Neural crest cell (in vitro differentiated cells): ENCODE data around the gene MCC. TPM values are rescaled to one million over a fixed set of nuclear protein-coding genes. Genes with fewer than 3 reads are reported as not detected.

Experiments used
- DNase-seq: peaks from one replicate; pipeline ENCODE4 v3.0.0; 2021; ENCODE audit warnings: low read depth, mixed read lengths, low spot score
- H3K27ac Mint-ChIP-seq: one replicate; pipeline ENCODE4 v1.8.0; 2021; ENCODE audit warnings: mild to moderate bottlenecking, mixed read lengths; ENCODE audit not compliant: unreplicated experiment
- H3K27me3 Mint-ChIP-seq: 2 replicates; pipeline ENCODE4 v1.8.0; 2021; ENCODE audit warnings: low read depth, mild to moderate bottlenecking, mixed read lengths
- H3K36me3 Mint-ChIP-seq: 2 replicates; pipeline ENCODE4 v1.8.0; 2021; ENCODE audit warnings: low read depth, mild to moderate bottlenecking, mixed read lengths
- H3K4me1 Mint-ChIP-seq: 2 replicates; pipeline ENCODE4 v1.8.0; 2021; ENCODE audit warnings: mixed read lengths
- H3K4me3 Mint-ChIP-seq: one replicate; pipeline ENCODE4 v1.8.0; 2021; ENCODE audit warnings: mild to moderate bottlenecking, mixed read lengths
- H3K9me3 Mint-ChIP-seq: 2 replicates; pipeline ENCODE4 v1.8.0; 2021; ENCODE audit warnings: mixed read lengths
- total RNA-seq: library from RNA; stranded (reverse); gene quantifications from 2 replicates; pipeline ENCODE4 v1.2.1, GENCODE V29; 2021
- TF ChIP-seq, protein P1 (sequence below): fragments of 200-600 bp; sonication (generic); conservative IDR thresholded peaks from 2 replicates; pipeline ENCODE4 v1.5.0; 2021; ENCODE audit warnings: antibody characterized with exemption, mild to moderate bottlenecking

MCC gene
- total RNA-seq, 1 donor from 2014 or later, result 10.8 TPM

DNA sequence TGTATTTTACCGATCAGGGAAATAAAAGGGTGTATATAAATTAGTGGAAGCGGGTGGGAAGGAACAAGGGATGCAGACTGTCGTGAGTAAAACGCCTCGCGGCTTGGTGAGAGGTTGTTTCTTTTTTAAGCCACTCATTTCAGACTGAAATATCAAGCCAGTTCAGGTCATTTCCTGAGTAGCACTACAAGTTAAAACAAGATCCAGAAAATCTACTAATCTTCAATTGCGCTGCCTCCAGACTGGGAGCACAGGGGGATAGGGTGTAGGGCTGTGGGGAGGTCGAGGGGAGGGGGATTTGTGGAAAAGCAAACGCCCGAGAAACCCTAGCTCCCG lies 194.3 kb downstream of the MCC start:
- no peak overlapping the region for H3K27ac Mint-ChIP-seq
- H3K4me3 Mint-ChIP-seq, result peak overlapping the region; percentile 94
- H3K4me1 Mint-ChIP-seq, result peaks cover 27% of the 10 kb centered on the region
- H3K9me3 Mint-ChIP-seq, result no peaks in the 10 kb centered on the region
- TF ChIP-seq, protein P1, sequence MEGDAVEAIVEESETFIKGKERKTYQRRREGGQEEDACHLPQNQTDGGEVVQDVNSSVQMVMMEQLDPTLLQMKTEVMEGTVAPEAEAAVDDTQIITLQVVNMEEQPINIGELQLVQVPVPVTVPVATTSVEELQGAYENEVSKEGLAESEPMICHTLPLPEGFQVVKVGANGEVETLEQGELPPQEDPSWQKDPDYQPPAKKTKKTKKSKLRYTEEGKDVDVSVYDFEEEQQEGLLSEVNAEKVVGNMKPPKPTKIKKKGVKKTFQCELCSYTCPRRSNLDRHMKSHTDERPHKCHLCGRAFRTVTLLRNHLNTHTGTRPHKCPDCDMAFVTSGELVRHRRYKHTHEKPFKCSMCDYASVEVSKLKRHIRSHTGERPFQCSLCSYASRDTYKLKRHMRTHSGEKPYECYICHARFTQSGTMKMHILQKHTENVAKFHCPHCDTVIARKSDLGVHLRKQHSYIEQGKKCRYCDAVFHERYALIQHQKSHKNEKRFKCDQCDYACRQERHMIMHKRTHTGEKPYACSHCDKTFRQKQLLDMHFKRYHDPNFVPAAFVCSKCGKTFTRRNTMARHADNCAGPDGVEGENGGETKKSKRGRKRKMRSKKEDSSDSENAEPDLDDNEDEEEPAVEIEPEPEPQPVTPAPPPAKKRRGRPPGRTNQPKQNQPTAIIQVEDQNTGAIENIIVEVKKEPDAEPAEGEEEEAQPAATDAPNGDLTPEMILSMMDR, result no peak
- H3K27me3 Mint-ChIP-seq, result peaks cover 41% of the 10 kb centered on the region
- H3K36me3 Mint-ChIP-seq, result peaks cover 3% of the 10 kb centered on the region
- peak; percentile 6 for DNase-seq

DNA sequence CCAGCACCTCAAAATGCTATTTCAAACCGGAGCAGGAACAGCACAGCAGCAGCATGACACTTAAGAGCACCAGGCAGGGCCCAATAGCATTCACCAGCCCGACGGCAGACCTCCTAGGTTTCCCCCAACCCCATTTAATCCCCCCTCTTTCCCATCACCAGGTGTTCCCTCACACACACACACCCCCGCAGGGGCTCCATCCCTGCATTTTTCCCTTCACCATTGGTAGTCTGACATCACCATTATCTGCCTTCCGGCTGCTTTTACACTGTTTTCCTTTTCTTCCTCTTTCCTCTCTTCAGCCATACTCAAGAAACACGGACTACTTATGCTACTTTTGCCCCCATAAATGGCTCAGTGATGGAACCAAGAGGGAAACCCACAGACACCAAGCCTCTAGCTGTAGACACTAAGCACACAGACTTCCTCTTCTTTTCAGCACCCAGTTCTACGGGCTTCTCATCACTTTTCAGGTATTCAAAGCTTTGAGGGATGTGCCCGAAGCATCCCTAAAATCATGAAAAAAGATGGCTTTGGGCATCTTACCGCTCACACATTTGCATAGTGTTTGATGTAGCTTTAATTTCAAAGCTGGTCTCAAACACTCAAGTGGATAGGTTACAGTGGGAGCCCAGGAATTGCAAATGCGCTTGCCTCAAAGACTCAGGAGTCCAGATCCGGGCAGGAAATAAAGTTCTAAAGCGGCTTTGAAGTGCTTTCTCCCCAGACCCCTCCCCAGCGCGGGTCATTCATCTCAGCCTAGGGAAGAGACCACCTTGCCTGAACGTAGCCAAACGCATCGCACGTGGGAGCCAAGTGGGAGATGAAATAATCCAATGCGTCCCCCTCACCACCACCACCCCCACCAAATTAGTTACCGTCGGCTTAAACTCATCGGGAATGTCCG lies 194.9 kb downstream of the MCC start:
- H3K27ac Mint-ChIP-seq, result no peak overlapping the region

DNA sequence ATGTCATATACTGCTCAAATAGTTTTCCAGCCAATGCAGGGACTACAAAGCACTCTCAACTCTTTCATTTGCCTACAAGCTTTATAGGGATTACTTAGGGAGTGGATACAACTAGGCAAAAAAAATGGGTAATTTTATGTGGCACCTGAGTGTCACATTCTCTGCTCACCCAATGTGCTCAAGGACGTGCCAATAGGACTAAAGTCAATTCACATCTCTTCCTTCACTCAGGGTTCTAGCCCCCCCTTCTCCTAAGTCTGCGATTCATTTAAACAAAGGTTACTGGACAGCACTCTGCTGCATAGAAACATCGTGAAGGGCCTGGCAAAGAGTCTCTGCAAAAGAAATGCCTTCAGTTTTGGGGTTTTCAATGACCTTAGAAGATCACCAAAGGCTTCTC lies 195.8 kb downstream of the MCC start:
- H3K36me3 Mint-ChIP-seq, result no peaks in the 10 kb centered on the region
- H3K9me3 Mint-ChIP-seq, result no peaks in the 10 kb centered on the region
- peaks cover 27% of the 10 kb centered on the region for H3K4me1 Mint-ChIP-seq
- peak overlapping the region; percentile 94 for H3K4me3 Mint-ChIP-seq
- peaks cover 39% of the 10 kb centered on the region for H3K27me3 Mint-ChIP-seq
- no peak for DNase-seq
- H3K27ac Mint-ChIP-seq, result no peak overlapping the region
- TF ChIP-seq, protein P1, result no peak

More for the DNA sequence above, 194.9 kb downstream of the MCC start:
- H3K36me3 Mint-ChIP-seq, result peaks cover 3% of the 10 kb centered on the region
- TF ChIP-seq, protein P1, result no peak
- peaks cover 27% of the 10 kb centered on the region for H3K4me1 Mint-ChIP-seq
- H3K27me3 Mint-ChIP-seq, result peaks cover 41% of the 10 kb centered on the region
- peak overlapping the region; percentile 94 for H3K4me3 Mint-ChIP-seq
- no peak for DNase-seq
- no peaks in the 10 kb centered on the region for H3K9me3 Mint-ChIP-seq

DNA sequence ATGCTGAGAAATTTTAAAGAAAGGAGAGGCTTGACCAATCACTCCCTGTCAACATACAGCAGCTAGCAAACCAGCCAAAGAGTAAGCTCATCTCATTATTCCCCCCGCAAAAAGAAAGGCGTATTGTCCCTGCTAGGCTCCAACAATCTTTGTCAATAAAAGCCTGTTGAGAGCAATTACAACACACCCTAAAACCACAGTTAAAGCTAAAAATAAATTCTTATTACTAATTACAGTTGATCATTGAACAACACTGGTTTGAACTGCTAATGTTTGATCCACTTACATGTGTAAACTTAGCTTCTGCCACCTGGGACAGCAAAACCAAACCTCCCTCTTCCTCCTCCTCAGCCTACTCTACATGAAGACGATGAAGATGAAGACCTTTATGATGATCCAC lies 204.7 kb downstream of the MCC start:
- H3K36me3 Mint-ChIP-seq, result no peaks in the 10 kb centered on the region
- no peak for DNase-seq
- no peak overlapping the region for H3K27ac Mint-ChIP-seq
- no peaks in the 10 kb centered on the region for H3K4me1 Mint-ChIP-seq
- no peak overlapping the region for H3K4me3 Mint-ChIP-seq
- H3K9me3 Mint-ChIP-seq, result no peaks in the 10 kb centered on the region
- TF ChIP-seq, protein P1, result no peak
- H3K27me3 Mint-ChIP-seq, result no peaks in the 10 kb centered on the region

DNA sequence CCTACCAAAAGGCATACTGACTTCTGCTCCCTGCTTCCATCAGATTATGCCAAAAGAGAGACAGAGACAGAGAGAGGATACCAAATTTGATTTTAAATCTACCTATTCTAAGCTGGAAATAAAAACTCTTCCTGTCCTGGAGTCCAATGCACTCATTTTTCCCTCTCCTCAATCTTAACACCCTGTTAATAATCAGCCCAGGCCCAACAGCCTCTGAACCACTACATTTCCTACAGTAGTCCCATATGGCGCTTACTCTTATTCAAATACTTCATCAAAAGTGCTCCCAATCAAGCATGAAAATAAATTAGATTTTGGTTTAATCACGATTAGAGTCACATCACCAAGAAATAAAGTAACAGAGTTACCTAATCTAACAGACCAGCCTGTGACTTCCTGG lies 205.8 kb downstream of the MCC start:
- no peak overlapping the region for H3K4me3 Mint-ChIP-seq
- no peaks in the 10 kb centered on the region for H3K9me3 Mint-ChIP-seq
- TF ChIP-seq, protein P1, result no peak
- H3K27me3 Mint-ChIP-seq, result no peaks in the 10 kb centered on the region
- H3K27ac Mint-ChIP-seq, result no peak overlapping the region
- no peaks in the 10 kb centered on the region for H3K4me1 Mint-ChIP-seq
- H3K36me3 Mint-ChIP-seq, result no peaks in the 10 kb centered on the region
- DNase-seq, result no peak
